Fibroblast of lung (primary cell): Measurements from ENCODE around the gene HOXA7. TPM values are rescaled to one million over a fixed set of nuclear protein-coding genes. Genes with fewer than 3 reads are reported as not detected.

Experiments
- DNase-seq, 2 donors: peaks; one replicate each; pipeline versions ENCODE4 v3.0.0 to v3.0.0-alpha.2; 2010; ENCODE audit warnings: low read depth in 2 of 2
- H2AFZ ChIP-seq: 2 replicates; pipeline ENCODE4 v1.5.1; 2012; ENCODE audit warnings: low read length, control low read depth, inconsistent platforms
- H3K27ac ChIP-seq: 2 replicates; pipeline ENCODE4 v1.5.1; 2011; ENCODE audit warnings: low read length, control low read depth; ENCODE audit not compliant: insufficient read depth
- H3K27me3 ChIP-seq: 2 replicates; pipeline ENCODE4 v1.5.1; 2011; ENCODE audit warnings: mild to moderate bottlenecking, low read length; ENCODE audit not compliant: control insufficient read depth, insufficient read depth
- H3K36me3 ChIP-seq: 2 replicates; pipeline ENCODE4 v1.5.1; 2011; ENCODE audit warnings: low read length; ENCODE audit not compliant: control insufficient read depth, insufficient read depth
- H3K4me1 ChIP-seq: 2 replicates; pipeline ENCODE4 v1.5.1; 2011; ENCODE audit warnings: low read length; ENCODE audit not compliant: control insufficient read depth, insufficient read depth; ENCODE audit errors: extremely low read depth
- H3K4me2 ChIP-seq: 2 replicates; pipeline ENCODE4 v1.5.1; 2011; ENCODE audit warnings: low read length, control low read depth; ENCODE audit not compliant: insufficient read depth; ENCODE audit errors: extremely low read depth
- H3K4me3 ChIP-seq, 4 experiments: fragments of 200-600 bp in 1 of 4; sonication (generic) in 1 of 4; replicated peaks in 1 of 4; 2 replicates each; pipeline ENCODE4 v1.5.1; 2011 to 2016; ENCODE audit warnings: low read length in 4 of 4, low read depth in 3 of 4, mild to moderate bottlenecking in 3 of 4, control low read depth in 2 of 4, inconsistent platforms in 1 of 4, mixed read lengths in 1 of 4; ENCODE audit not compliant: insufficient read depth in 1 of 4; ENCODE audit errors: control extremely low read depth in 1 of 4
- H3K79me2 ChIP-seq: 2 replicates; pipeline ENCODE4 v1.5.1; 2012; ENCODE audit warnings: mild to moderate bottlenecking, low read length, inconsistent platforms; ENCODE audit not compliant: control insufficient read depth, insufficient read depth
- H3K9ac ChIP-seq: 2 replicates; pipeline ENCODE4 v1.5.1; 2011; ENCODE audit warnings: mild to moderate bottlenecking, low read length, control low read depth; ENCODE audit not compliant: insufficient read depth
- H3K9me3 ChIP-seq: 2 replicates; pipeline ENCODE4 v1.5.1; 2012; ENCODE audit warnings: low read depth, low read length; ENCODE audit not compliant: control insufficient read depth, insufficient read depth
- H4K20me1 ChIP-seq: 2 replicates; pipeline ENCODE4 v1.5.1; 2011; ENCODE audit warnings: low read length; ENCODE audit not compliant: control insufficient read depth, insufficient read depth; ENCODE audit errors: extremely low read depth
- CTCF ChIP-seq, 2 donors: IDR thresholded peaks in 1 of 2; conservative IDR thresholded peaks in 1 of 2; 1 replicate in 1 of 2; 2 replicates in 1 of 2; pipeline ENCODE4 v1.5.1; 2011 to 2012; ENCODE audit warnings: low read length in 2 of 2, control low read depth in 1 of 2, inconsistent platforms in 1 of 2, low read depth in 1 of 2, mild to moderate bottlenecking in 1 of 2
- EZH2 ChIP-seq: IDR thresholded peaks from 2 replicates; pipeline ENCODE4 v1.5.1; 2012; ENCODE audit warnings: low read length, control low read depth, mild to moderate bottlenecking; ENCODE audit errors: missing control alignments
- polyA plus RNA-seq, 2 donors: library from polyadenylated mRNA; depleted of rRNA in 1 of 2; stranded (reverse) in 1 of 2; unstranded in 1 of 2; fragments of >200 nt; gene quantifications; 2 replicates each; pipeline ENCODE4 v1.2.1, GENCODE V29; 2011 to 2012; ENCODE audit warnings: missing spikeins in 1 of 2
- total RNA-seq: library from RNA; depleted of rRNA; stranded (reverse); fragments of >200 nt; gene quantifications from 2 replicates; pipeline ENCODE4 v1.2.1, GENCODE V29; 2014

Gene HOXA7
- total and polyA plus RNA-seq, 2 donors (not counting 1 experiment from before 2014, with no cell fraction given): 1.2 to 5.3 TPM

- TF ChIP-seq CTCF (conservative IDR thresholded peaks at IDR 0.05 in 1 of 2, IDR thresholded peaks at IDR 0.05 in 1 of 2; ENCODE audit: low read depth in 1 of 2, low read length in 2 of 2) (no peak), EZH2 (peak; percentile 7)
- no peaks in the 10 kb centered on the region for H3K79me2 ChIP-seq
- no peak overlapping the region for H3K9ac ChIP-seq
- no peak overlapping the region for H3K4me3 ChIP-seq
- no peaks in the 10 kb centered on the region for H4K20me1 ChIP-seq
- no peaks in the 10 kb centered on the region for H3K4me1 ChIP-seq
- no peak overlapping the region for H3K27ac ChIP-seq
- no peaks in the 10 kb centered on the region for H3K9me3 ChIP-seq
- DNase-seq: no peak
- H3K4me2 ChIP-seq: no peak overlapping the region
- H3K27me3 ChIP-seq: peaks cover 91% of the 10 kb centered on the region
- no peaks in the 10 kb centered on the region for H3K36me3 ChIP-seq
- H2AFZ ChIP-seq: no peak overlapping the region
Measured at GRCh38 chr7:27187475-27188385, 31.3 kb upstream of the HOXA7 start.

- Histone ChIP-seq H3K4me1 (no peaks in the 10 kb centered on the region), H3K27ac (no peak overlapping the region), H3K79me2 (no peaks in the 10 kb centered on the region), H4K20me1 (no peaks in the 10 kb centered on the region), H3K4me3 (no peak overlapping the region), H3K9ac (no peak overlapping the region), H3K27me3 (peaks cover 92% of the 10 kb centered on the region), H3K9me3 (no peaks in the 10 kb centered on the region), H2AFZ (no peak overlapping the region), H3K36me3 (no peaks in the 10 kb centered on the region), H3K4me2 (no peak overlapping the region)
- no peak for TF ChIP-seq EZH2
- no peak for TF ChIP-seq CTCF (conservative IDR thresholded peaks at IDR 0.05 in 1 of 2, IDR thresholded peaks at IDR 0.05 in 1 of 2; ENCODE audit: low read depth in 1 of 2, low read length in 2 of 2)
- no peak for DNase-seq
Measured at GRCh38 chr7:27186668-27187474, 30.4 kb upstream of the HOXA7 start.
